Left lobe of liver (tissue), 2 donors: ENCODE measurements around the gene ETFA. TPM values are rescaled to one million over a fixed set of nuclear protein-coding genes. Genes with fewer than 3 reads are reported as not detected.
A peak's percentile ranks its signal among the peaks of the same experiment; 100 is the strongest.

Experiments used
- ATAC-seq: fragments of 200-7000 bp; cut with Tn5 transposase; one replicate; pipeline ENCODE4 v1.9.1; 2020; ENCODE audit warnings: mild to moderate bottlenecking, moderate library complexity
- DNase-seq: peaks from one replicate; pipeline ENCODE4 v3.0.0-alpha.2; 2020; ENCODE audit warnings: low spot score
- total RNA-seq: library from RNA; stranded (reverse); gene quantifications from one replicate; pipeline ENCODE4 v1.2.1, GENCODE V29; 2021
- donor health status: DM: no; HTN: no; CAD: no; lungs with moderate emphysema.
- donor health status: DM: no; HTN: yes; CAD: no.

Gene ETFA
- total RNA-seq, 1 donor from 2014 or later: 291 TPM

GRCh38 chr15:76340803-76341365 lies 29.6 kb upstream of the ETFA start:
- peak; percentile 48 for ATAC-seq
- no peak for DNase-seq

DNA sequence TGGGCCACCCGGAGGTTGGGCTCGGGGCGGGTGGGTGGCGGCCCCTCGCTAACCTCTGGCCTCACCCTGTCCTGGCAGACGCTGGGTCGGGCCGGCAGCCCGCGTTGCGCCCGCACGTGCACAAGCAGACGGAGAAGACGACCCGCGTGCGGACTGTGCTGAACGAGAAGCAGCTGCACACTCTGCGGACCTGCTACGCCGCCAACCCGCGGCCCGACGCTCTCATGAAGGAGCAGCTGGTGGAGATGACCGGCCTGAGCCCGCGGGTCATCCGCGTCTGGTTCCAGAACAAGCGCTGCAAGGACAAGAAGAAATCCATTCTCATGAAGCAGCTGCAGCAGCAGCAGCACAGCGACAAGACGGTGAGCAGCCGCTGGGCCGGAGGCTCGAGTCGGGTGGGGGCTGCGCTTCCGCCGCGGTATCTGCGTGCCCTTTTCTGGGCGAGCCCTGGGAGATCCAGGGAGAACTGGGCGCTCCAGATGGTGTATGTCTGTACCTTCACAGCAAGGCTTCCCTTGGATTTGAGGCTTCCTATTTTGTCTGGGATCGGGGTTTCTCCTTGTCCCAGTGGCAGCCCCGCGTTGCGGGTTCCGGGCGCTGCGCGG lies 29.0 kb upstream of the ETFA start:
- DNase-seq (no peak), ATAC-seq (peak; percentile 29)

GRCh38 chr15:76339305-76340197 lies 28.3 kb upstream of the ETFA start:
- DNase-seq (no peak), ATAC-seq (peak; percentile 21)

DNA sequence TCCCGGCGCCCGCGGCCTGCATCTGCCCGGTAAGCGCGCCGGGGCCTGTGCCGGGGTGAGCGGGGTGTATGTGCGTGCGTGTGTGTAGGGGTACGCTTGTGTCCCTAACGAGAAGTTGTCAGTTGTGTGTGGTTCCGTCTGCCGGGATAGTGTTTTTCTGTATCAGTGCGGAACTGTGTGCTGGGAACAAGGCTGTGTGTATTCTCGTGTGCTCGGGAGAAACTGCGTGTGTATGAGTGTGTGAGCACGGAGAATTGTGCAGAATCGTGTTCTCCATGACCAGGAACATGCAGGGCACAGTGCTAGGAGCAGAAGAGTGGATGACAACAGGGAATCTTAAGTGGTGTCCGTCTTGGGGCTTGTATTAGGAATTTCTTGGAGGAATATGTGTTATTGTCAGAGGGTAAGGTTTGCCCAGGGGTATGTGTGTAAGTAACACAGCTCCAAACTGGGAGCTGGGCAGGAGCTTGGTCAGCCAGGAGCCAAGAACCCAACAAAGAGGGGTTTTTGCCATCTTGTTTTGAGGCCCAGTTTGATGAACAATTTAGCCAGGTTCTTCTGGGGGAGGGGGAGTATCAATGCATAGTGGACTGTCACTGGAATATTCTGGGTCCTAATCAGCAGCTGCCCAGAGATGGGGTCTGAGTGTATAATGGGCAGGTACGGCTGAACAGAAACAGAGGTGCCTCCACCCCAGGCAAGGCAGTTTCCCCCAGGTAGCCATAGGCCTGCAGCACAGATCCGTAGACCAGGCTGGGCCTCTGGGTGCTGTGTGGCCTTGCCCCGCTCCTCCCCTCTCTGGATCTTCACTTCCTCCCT lies 27.4 kb upstream of the ETFA start:
- ATAC-seq (no peak), DNase-seq (no peak)

DNA sequence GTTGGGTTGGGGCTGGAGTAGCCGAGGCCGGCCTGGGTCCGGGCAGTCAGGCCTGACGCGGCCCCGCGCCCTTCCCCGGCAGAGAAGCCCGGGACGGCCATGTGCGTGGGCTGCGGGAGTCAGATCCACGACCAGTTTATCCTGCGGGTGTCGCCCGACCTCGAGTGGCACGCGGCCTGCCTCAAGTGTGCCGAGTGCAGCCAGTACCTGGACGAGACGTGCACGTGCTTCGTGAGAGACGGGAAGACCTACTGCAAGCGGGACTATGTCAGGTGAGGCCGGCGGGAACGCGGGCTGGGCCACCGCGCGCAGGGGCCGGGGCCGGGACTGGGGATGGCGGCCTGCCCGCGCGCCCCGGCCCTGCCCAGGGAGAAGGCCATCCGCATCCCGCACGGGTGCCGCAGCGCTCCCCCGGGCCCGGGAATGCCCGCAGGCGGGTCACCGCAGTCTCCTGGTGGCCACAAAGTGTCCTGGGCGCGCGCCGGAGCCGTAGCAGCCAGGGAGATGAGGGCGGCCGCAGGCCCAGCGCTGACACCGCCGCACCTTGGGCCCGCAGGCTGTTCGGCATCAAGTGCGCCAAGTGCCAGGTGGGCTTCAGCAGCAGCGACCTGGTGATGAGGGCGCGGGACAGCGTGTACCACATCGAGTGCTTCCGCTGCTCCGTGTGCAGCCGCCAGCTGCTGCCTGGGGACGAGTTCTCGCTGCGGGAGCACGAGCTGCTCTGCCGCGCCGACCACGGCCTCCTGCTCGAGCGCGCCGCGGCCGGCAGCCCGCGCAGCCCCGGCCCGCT lies 26.6 kb upstream of the ETFA start:
- ATAC-seq: no peak
- DNase-seq: no peak

DNA sequence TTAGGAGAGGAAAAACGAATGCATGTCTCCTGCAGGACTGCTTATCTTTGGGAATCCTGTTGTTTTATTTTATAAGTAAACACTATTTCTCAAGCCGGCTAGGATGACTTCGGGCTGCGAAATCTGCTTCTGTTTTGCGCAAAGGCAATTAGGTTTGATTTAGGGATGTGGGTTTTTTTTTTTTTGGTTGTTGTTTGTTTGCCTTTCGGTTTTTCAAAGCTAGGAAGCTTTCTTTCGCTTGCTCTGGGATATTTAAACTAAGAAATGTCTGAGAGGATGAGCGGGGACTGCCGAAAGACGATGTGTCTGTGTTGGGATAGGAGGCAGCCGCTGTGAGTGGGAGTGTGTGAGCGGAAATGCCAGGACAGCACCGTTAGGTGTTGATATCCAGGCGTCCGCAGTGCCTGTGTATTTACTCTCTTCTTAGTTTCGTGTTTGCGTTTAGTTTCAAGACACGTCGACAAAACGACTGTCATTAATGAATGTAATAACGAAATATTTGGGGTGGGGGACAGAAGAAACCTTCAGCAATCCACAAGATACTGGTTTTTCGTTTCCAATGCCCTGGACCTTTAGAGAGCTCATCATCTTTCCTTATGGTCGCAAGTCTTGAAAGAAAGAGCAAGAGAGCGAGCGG lies 25.9 kb upstream of the ETFA start:
- no peak for ATAC-seq

DNA sequence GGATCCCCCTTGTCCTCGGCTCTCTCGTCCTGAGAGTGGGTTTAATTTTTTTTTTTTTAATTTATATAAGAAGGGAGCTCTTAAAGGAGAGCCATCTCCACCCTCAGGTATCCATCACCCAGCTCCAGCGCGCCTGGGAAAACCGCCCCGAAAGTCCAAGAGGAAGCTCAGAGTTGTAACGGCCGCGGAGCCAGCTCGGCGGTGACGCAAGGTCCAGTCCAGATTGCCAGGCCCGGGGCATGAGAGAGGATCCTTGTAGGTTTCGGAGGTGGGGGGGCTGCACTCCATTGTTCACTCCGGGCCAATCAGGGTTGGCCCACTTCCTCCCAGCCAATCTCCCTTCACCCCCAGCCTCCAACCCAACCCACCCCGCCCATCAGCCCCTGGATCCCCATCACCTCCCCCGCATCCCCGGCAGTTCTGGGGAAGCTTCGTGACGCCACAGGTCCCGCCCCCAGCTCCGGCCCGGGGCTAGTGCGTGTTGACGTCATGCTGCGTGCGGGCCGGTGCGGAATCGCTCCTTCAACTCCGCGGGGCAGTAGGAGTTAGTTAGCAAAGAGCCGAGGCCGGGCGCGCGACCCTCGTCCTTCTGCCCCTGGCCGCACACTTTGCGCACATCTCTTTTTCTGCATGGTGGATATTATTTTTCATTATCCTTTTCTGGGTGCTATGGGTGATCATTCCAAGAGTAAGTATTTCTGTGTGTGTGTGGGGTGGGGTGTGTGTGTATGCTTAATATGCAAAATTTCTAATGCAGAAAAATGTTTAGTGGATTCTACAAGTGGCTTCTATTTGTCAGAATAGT lies 25.2 kb upstream of the ETFA start, which contains the start of gene ISL2:
ISL2 (plus strand) TSS at position 520 of the 805 bp plus-strand sequence; CDS start at position 631, 111 bp downstream.
- ATAC-seq (peak; percentile 57), DNase-seq (peak; percentile 60)

More for the DNA sequence above, 25.9 kb upstream of the ETFA start:
- DNase-seq: no peak

DNA sequence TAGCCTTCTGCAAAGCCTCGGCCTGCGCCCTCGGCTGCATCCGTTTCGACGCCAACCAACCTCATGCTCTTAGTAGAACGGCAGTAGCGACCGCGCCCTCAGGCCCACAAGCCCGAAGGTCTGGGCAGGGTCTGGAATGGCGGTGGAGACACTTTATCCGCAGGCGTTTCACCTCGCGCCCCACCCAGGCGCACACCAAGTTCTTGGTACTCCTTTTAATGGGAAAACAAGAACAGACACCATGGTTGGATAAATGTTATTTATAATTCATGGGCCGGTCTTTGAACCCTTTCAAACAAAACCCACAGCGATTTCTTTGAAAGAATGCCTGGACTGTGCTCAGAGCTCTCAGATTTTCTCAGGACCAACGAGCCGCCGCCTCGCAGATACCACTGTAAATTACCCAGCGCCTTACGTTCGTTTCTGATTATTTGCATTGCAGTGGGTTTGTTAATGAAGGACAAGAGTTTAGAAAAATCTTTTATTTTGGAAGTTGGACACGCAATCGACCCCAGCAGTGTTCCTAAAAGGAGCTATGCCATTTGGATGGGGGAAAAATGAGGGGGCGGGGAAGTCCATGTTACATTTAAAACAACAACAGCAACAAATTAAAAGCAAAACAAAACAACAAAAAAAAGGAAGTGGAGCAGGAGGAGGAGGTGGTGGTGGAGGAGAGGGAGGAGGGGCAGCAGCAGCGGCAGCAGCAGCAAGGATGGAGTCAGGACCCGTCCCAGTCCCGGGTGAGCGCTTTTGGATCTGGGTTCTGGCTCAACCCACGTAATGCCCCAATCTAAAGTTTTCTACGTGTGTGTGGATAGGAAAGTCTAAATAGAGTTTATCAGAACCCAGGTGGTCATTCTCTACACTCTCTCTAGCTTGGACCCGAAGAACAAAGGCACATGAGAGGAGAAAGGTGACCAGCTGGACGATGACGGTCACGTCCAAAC lies 24.3 kb upstream of the ETFA start:
- DNase-seq: no peak
- ATAC-seq: no peak

GRCh38 chr15:76334438-76335306 lies 23.4 kb upstream of the ETFA start:
- DNase-seq: no peak
- no peak for ATAC-seq

DNA sequence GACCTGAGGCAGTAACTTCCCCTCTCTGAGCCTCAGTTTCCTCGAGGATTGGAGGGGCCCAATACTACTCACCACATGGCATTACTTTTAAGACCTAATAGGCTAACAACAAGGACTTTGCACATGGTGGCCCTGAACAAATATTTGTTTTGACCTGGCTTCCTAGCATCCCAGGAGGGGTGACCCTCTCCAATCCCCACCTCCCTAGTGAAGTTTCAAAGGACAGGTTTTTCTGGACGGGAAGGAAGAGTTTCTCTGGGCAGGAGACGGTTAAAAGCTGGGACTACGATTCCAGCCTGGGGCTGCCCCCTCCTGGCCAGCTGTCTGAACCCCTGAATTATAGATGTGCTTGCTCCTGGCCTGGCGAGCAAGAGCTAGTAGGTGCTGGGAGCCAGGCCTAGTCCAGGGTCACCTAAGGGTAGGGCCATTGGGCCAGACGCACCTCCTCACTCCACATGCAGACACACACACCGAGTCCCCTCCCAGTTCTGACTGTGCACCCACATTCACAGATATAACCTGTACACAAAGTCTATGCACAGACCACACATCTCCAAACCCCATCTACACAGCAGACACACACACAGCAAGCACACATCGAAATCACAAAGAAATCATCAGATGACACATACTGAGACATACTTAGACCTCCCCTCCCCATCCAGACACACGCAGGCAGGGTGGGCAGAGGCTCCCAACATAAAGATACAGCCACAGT lies 22.6 kb upstream of the ETFA start:
- ATAC-seq (peak; percentile 20), DNase-seq (no peak)

DNA sequence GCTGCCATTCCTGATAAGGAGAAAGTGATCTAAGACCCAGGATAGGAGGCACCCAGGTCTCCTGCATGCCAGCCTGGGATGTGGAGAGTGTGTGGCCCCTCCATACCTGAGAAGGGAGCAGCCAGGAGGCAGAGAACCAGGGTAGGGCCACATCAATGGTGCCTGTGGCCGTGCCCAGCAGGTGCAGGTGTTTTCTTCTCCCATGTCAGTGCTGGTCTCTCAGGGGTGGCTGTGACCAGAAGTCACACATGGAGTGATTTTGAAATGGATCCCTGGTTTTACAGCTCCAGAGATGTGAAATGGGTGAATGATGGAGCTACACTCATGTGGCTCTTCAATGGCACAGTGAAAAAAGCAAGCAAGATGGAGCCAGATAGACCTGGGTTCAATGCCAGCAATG lies 22.0 kb upstream of the ETFA start:
- ATAC-seq (no peak), DNase-seq (no peak)

DNA sequence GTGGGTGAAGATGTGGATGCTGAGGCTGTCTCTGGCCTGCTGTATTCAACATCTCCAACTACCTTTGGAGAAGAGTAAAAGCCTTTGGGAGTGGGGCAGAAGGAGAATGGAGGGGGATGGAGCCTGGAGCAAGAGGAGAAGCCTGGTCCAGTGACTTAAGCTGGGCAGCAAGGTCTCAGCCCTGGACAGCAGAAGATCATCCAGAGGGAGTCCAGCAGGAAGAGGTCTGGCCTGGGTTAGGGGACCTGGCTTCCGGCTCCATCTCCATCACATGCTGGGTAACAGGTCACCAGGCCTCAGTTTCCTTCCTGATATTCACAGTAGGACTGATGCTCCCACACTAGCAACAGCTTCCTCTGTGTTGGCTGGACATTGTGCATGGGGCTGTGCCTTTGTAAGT lies 21.5 kb upstream of the ETFA start:
- DNase-seq: no peak
- ATAC-seq: no peak

DNA sequence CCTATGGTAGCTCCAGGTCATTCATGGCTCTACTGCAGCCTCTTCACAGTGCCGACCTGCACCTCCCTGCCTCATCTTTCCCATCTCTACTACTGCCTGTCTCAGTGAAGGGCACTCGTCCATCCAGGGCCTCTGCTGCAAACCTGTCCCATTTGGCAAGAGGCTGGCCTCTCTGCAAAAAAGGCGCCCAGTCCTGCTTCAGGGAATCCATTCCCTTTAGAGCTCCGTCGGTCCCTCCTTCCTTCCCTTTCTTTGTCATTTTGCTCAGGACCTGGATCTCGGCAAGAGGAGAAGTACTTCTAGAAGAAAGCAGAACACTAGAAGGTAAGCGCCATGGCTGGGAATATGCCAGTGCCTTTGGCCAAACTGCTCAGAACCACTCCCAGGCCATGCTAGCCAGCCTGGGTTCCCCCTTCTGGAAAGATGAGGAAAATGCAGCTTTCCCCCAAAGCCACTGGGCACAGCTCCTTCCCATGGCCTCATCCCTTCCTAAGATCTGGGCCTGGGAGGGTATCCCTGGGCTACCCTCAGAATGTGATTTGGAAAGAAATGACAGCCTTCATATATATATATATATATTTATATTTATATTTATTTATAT lies 18.9 kb upstream of the ETFA start:
- peak; percentile 99 for ATAC-seq

DNA sequence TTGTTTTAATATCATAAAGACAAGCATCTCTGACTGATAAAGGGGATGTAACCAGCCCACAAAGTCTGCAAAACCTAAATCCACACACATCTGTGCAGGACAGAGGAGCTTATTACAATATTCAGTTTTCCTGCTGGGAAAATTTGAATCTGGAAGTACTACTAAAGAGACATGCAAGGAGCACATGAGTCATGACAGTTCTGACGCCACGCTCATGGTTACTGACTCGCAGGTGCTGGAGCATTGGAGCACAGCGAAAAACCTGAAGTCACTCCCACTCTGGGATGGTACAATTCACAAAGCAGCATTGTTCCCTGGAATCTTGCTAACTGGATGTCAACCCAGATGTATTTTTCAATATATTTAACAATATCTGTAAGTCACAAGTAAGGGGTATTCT lies 17.7 kb upstream of the ETFA start:
- no peak for DNase-seq
- ATAC-seq: no peak

More for the DNA sequence above, 18.9 kb upstream of the ETFA start:
- DNase-seq: peak; percentile 74

DNA sequence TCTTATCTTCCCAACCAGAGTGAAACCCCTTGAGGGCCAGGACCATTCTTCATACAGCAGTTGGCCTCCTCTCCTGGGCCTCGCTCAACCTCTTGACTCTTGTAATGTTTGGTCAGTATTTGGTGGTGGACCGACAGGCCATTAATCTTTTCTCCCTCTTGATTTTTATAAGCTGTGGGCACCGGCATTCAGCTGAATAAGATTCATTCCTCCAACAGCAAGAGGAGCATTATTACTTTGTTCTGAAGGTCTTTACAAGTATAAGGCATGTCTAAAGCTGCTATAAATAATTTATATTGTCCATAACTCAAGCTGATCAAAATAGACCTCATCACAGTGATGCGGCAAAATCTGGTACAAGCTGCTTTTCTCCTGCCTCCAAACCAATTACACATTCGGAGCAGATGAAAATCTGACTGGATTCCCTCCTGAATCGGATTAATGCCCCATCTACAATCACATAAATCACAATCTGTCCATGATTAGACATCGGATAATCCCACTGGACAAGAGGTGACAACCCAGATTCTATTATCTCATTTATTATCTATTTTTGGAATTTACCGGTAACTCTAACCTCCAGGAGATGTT lies 16.9 kb upstream of the ETFA start:
- ATAC-seq (no peak), DNase-seq (no peak)
